Measurements from ENCODE around the gene KRTAP10-9. TPM values are rescaled to one million over a fixed set of nuclear protein-coding genes. Genes with fewer than 3 reads are reported as not detected.

KRTAP10-9 gene
- total and polyA plus RNA-seq, 2 of the 8 experiments (the other 6 are each of a cell fraction or from before 2014, with no cell fraction given): not detected

GRCh38 chr21:44664691-44665090 is 37.8 kb downstream of the KRTAP10-9 start:
- H2BK15ac ChIP-seq (ENCODE audit: low read length): no peak overlapping the region
- H3K9me3 ChIP-seq (ENCODE audit: insufficient read depth in 2 of 2, low read depth in 1 of 2, low read length in 1 of 2): peaks cover 4% of the 10 kb centered on the region in 2 experiments; a peak in 2 of 4 replicates
- H2AK5ac ChIP-seq (ENCODE audit: low read depth, low read length): no peak overlapping the region
- no peaks in the 10 kb centered on the region; a peak in 1 of 4 replicates for H3K79me2 ChIP-seq (ENCODE audit: control insufficient read depth in 1 of 2, insufficient read depth in 2 of 2, low read length in 2 of 2)
- H3K14ac ChIP-seq (ENCODE audit: insufficient read length): no peak overlapping the region
- no peak for DNase-seq (ENCODE audit: low read depth in 1 of 2, low spot score in 2 of 2)
- H3K23ac ChIP-seq (ENCODE audit: insufficient read length): no peak overlapping the region
- H3K9ac ChIP-seq (replicated peaks in 1 of 4; ENCODE audit: extremely low read depth in 1 of 4, low read depth in 3 of 4, low read length in 3 of 4): no peak overlapping the region
- H3K27me3 ChIP-seq (replicated peaks in 1 of 4; ENCODE audit: control insufficient read depth in 3 of 4, extremely low read depth in 1 of 4, insufficient read depth in 3 of 4, low read length in 3 of 4): no peaks in the 10 kb centered on the region
- CTCF ChIA-PET (ENCODE audit: partially characterized antibody): interaction anchor here (0.9 kb wide), 1 partner anchor 14 kb away, joined by 3 read pairs; no protein-coding TSS in a partner anchor
- POLR2A ChIA-PET (ENCODE audit: partially characterized antibody): interaction anchor here (1.5 kb wide), 1 partner anchor 8 kb away, joined by 4 read pairs; no protein-coding TSS in a partner anchor
- TF ChIP-seq HDAC6 (IDR thresholded peaks at IDR 0.05; ENCODE audit: low read depth, low read length): no peak
- TF ChIP-seq EP300 (IDR thresholded peaks at IDR 0.05; ENCODE audit: borderline replicate concordance in 1 of 2, low read depth in 2 of 2, low read length in 2 of 2): no peak
- no peak for TF ChIP-seq CBX8 (IDR thresholded peaks at IDR 0.05; ENCODE audit: borderline replicate concordance, low read depth, low read length)
- no peak for TF ChIP-seq SIN3A (conservative IDR thresholded peaks at IDR 0.05 in 1 of 2, IDR thresholded peaks at IDR 0.05 in 1 of 2; ENCODE audit: low read depth in 1 of 2, low read length in 2 of 2)
- TF ChIP-seq CHD1 (IDR thresholded peaks at IDR 0.05; ENCODE audit: low read depth, low read length): no peak
- no peak for TF ChIP-seq TCF12 (IDR thresholded peaks at IDR 0.05; ENCODE audit: low read depth, low read length)
- TF ChIP-seq GABPA (IDR thresholded peaks at IDR 0.05; ENCODE audit: borderline replicate concordance, insufficient read depth, low read length): no peak
- TF ChIP-seq RFX5 (IDR thresholded peaks at IDR 0.05; ENCODE audit: borderline replicate concordance, low read depth, low read length): no peak
- TF ChIP-seq SRF (IDR thresholded peaks at IDR 0.05; ENCODE audit: low read depth, low read length): no peak
- TF ChIP-seq SIX5 (IDR thresholded peaks at IDR 0.05; ENCODE audit: low read depth, low read length): no peak
- TF ChIP-seq EZH2 (IDR thresholded peaks at IDR 0.05; ENCODE audit: low read depth, low read length, severe bottlenecking): no peak
- no peak for TF ChIP-seq SIRT6 (IDR thresholded peaks at IDR 0.05; ENCODE audit: low read length)
- TF ChIP-seq POLR2AphosphoS5 (IDR thresholded peaks at IDR 0.05; ENCODE audit: low read depth, low read length): no peak
- no peak for TF ChIP-seq KDM5A (IDR thresholded peaks at IDR 0.05; ENCODE audit: low read length)
- H3K4me3 ChIP-seq (ENCODE audit: extremely low read depth in 1 of 4, insufficient read depth in 2 of 4, low read depth in 3 of 4, low read length in 4 of 4): no peak overlapping the region
- peak overlapping the region; percentile 44 for H3K4ac ChIP-seq (replicated peaks; ENCODE audit: insufficient read length, low read depth, low read length)
- H3K4me1 ChIP-seq (replicated peaks in 1 of 4; ENCODE audit: control insufficient read depth in 3 of 4, insufficient read depth in 4 of 4, low read length in 3 of 4): peaks cover 0 to 8% (median 0%) of the 10 kb centered on the region in 4 experiments; a peak in 2 of 7 replicates
- WGBS, 2 experiments (ENCODE audit: extremely low coverage in 1 of 2, insufficient coverage in 1 of 2, insufficient read length in 1 of 2, insufficient replicate concordance in 2 of 2, low coverage in 1 of 2, low lambda C conversion rate in 2 of 2, missing lambda C conversion rate in 1 of 2): 91% methylated on average over 5 of the region's 5 CpGs; no CpG with 5 or more reads in 1 of the 2 experiments
- no peak overlapping the region for H4K5ac ChIP-seq (ENCODE audit: insufficient read length, low read depth, low read length)
- no peaks in the 10 kb centered on the region for H3K23me2 ChIP-seq (ENCODE audit: low read depth, low read length)
- no peak overlapping the region for H3K56ac ChIP-seq (replicated peaks; ENCODE audit: insufficient read length, low read depth, low read length)
- no peak overlapping the region for H2BK20ac ChIP-seq (ENCODE audit: low read length)
- no peaks in the 10 kb centered on the region for H3K79me1 ChIP-seq (ENCODE audit: low read depth, low read length)
- H4K20me1 ChIP-seq (replicated peaks in 1 of 2; ENCODE audit: control insufficient read depth in 1 of 2, insufficient read depth in 2 of 2, low read length in 2 of 2): no peaks in the 10 kb centered on the region
- H4K91ac ChIP-seq (replicated peaks; ENCODE audit: insufficient read length, low read length): no peak overlapping the region
- no peak for FAIRE-seq
- no peak overlapping the region for H2AFZ ChIP-seq (ENCODE audit: low read length)
- H2BK12ac ChIP-seq (ENCODE audit: low read depth, low read length): no peak overlapping the region
- H3K36me3 ChIP-seq (ENCODE audit: control insufficient read depth in 2 of 4, insufficient read depth in 4 of 4, low read length in 3 of 4): no peaks in the 10 kb centered on the region
- no peak overlapping the region for H2BK5ac ChIP-seq (ENCODE audit: low read depth, low read length)
- no peak overlapping the region for H3K27ac ChIP-seq (ENCODE audit: low read depth, low read length)
- H3K18ac ChIP-seq (ENCODE audit: extremely low read depth, low read length): no peak overlapping the region
- no peak overlapping the region for H3K4me2 ChIP-seq (ENCODE audit: insufficient read depth in 1 of 2, low read depth in 2 of 2, low read length in 2 of 2)
- H4K8ac ChIP-seq (ENCODE audit: extremely low read depth, insufficient read depth, low read length): no peak overlapping the region
- no peak overlapping the region for H2BK120ac ChIP-seq (replicated peaks; ENCODE audit: low read depth, low read length)

Data from H1 (cell line).